ENCODE measurements around the gene RND3.

- TF ChIP-seq CTCF (IDR thresholded peaks at IDR 0.05), result no peak
- TF ChIP-seq TCF7L2 (IDR thresholded peaks at IDR 0.05; ENCODE audit: low read depth, low read length), result no peak
- TF ChIP-seq SIN3A (IDR thresholded peaks at IDR 0.05; ENCODE audit: borderline replicate concordance, insufficient read depth, low read depth, low read length), result no peak
- no peak for TF ChIP-seq POLR2AphosphoS5 (IDR thresholded peaks at IDR 0.05; ENCODE audit: low read depth, low read length)
These were observed 10.6 kb downstream of the RND3 start for GRCh38 chr2:150476809-150477302.
